ENCODE results near the gene LAD1.
A peak's percentile ranks its signal among the peaks of the same experiment; 100 is the strongest.

Gene LAD1

GRCh38 chr1:201418461-201418860 is 19.3 kb upstream of the LAD1 start:
- DNase-seq = no peak

DNA sequence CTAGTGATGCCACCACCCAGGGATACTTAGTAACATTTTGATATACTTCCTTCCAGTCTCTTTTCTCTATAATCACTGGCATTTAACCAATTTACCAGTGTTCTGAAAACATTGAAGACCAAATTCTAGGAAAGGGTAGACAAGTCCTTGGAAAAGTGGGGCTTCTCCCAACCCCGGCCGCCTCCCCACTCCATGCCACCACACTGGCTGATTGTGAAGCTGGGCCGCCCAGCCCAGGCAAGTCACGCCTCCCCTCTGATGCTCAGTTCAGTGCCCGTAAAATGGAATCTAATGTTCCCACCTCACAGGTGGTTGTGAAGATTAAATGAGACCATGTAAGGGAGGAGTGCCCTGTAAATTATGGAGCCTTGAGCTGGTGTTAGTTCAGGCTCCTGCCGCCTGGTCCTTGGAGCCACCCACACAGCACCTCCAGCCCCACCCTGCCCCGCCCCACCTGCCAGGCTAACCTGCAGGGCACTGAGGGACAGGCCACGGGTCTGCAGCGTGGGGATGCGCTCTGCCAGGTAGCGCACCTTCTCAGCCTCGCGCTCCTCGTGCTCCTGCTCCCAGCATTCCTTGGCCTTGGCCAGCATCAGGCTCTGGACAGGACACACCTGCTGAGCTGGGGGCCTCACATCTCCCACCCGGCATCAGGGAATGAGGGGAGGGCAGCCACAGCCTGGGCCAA is 15.1 kb upstream of the LAD1 start:
- no peak for DNase-seq

- no peak for DNase-seq
Measured at GRCh38 chr1:201411292-201411691, 12.2 kb upstream of the LAD1 start.

GRCh38 chr1:201409440-201409839 is 10.3 kb upstream of the LAD1 start:
- no peak for DNase-seq

DNA sequence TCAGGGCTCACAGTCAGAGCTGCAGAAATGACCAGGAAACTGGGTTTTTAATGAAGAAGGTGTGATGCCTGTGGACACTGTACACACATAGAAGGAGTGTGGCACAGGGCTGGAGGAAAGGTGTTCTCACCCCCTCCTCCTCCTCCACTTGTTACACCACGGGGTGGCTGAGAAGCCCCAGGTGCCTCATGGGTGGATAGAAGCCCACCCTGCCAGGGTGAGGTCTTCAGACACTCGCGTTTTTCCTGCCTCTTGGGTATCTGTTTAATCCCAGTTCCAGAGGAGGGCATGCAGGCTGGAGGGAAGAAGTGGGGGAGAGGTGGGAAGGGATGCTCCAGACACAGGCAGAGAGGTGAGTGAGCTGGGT is 9.7 kb upstream of the LAD1 start:
- no peak for DNase-seq

GRCh38 chr1:201408176-201408833 is 9.2 kb upstream of the LAD1 start:
- DNase-seq = peak; percentile 6

DNA sequence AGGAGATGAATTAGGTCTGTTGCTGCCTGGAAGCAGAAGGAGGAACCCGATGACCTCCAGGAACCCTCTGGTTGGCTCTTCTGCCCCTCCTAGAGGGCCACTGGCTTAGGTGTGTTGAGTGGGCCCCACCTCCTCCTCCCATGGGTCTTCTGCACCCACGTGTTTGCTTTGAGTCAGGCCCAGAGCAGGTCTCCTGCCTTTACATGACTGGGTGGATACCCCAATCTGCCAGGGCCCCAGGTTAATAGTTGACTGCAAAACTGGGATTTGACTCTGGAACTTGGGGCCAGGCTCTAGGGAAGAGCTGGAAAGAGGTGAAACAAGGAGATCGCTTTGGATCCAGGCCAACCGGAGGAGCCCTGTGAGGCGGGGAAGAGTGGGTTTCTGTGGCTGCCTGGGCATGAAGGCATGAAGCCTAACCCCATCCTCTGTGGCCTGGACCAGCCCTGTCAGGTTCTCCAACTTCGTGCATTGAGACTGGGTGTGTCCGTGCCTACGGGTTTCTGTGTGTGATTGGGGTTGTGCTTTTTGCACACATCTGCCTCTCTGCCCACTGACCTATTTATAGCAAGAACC is 7.8 kb upstream of the LAD1 start:
- DNase-seq = no peak

GRCh38 chr1:201405484-201405831 is 6.3 kb upstream of the LAD1 start:
- no peak for DNase-seq

- no peak for DNase-seq
Measured at GRCh38 chr1:201404722-201405483, 5.8 kb upstream of the LAD1 start.

DNA sequence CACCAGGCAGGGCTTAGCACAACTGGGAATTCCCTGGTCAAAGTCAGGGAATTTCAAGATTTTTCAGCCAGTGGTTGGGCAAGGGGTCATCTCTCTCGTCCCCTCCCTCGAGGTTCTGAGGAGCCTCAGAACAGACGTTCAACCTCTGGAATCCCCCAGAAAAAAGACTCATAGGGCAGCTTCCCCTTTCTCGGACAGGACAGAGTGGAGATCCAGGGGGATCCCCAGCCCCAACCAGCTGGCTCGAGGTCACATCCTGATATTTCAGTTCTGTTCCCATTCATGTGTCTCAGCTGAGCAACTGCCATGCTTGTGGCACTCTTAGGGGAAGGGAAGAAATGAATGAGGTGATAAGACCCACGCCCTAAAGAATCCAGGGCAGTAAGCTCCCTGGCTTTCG is 4.9 kb upstream of the LAD1 start:
- DNase-seq = no peak

- no peak for DNase-seq
Measured at GRCh38 chr1:201403359-201403758, 4.2 kb upstream of the LAD1 start.

- DNase-seq = no peak
Measured at GRCh38 chr1:201401700-201402099, 2.6 kb upstream of the LAD1 start.

DNA sequence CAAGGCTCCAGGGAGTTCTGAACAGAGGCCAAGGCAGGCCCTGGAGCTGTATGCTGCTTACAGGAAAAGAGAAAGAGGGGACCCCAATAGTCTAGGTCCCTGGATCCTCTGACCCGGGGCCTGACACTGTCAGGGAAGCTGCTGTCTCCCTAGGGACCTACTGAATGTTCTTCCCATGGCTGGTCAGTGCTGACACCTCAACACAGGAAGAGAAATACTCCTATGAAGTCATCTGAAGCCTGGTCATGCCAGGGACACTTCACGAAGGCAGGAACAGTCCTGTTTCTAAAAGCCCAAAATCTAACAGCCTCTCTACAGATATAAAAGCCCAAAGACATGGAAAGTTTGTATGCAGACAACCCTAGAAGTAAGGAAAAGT is 1.7 kb upstream of the LAD1 start:
- no peak for DNase-seq

- no peak for DNase-seq
Measured at GRCh38 chr1:201400212-201400851, 1.2 kb upstream of the LAD1 start.

DNA sequence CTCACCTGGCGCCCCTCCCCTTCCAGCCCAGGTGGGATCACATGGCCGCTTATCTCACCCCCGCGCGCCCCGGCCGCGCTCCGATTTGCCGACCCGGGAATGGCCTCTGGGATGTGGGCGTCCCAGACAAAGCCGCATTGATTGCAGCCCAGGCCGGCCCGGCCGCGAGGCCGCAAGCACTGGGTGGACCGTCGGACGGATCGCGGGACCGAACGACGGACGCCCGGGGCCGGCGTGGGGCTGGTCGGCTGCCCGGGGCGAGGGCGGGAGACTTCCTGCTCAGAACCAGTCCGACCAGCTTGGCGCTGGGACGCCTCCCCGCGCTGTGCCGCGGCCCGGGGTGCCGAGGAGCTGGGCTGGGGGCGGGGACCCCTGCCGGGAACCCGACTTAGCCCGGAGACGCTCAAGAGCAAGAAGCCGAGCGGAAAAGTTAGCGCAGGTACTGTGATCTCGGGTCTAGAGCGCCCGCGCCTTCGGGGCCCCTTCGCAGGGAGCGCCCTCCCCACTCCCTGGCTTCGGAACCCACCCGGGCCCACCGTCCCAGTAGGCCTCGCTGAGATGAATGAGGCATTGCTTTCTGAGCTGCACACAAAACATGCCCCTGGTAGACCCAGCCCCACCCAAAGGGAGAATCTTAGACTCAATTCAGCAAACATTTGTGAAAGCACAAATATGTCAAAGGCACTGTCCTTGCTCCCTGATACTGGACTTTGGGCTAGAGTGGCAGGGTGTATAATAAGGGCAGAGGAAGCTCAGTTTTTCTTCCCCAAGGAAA is 415 bp upstream of the LAD1 start:
- no peak for DNase-seq

DNA sequence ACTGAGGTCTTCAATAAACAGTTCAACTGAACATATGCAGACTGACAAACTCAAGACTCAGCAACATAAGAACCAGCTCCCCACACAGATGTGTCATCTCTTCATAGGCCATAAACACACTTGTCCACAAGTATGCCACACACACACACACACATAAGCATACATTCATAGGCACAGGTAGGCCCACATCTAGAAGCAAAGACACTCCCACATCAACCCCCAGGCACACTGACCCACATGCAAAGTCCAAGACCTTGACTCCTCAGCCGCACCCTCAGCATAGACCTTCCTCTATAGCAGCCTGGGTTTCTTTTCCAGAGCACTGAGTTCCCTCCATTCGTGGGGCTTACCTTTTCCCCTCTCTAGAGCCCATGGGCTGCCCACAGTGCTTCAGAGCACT is 1.4 kb downstream of the LAD1 start:
- DNase-seq = no peak

DNA sequence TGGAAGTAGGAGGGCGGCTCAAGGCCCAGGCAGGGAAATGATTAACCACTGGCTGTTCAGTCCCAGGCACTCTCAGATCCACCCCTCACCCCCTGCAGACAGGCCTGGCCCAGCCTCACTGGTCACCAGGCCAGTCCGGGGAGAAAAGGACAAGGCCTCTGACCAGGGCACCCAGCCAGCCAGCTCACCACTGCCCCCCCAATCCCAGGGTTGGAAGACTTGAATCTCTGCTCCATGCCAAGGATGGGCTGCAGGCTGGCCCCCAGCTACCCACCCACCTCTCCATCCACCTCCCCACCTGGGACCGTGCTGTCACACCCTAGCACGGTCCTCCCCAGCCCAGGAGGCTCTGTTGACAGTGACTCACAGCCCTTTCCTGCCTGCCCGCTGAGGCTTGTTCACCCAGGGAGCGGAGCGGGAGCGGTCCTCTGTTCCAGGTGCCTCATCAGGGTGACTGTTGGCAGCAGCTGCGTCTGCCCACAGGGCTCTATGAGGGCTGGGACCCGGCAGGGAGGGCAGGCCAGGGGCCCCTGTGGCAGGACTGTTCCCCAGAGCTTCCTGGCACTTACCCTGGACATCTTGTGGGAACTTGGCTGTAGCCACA is 2.2 kb downstream of the LAD1 start:
- DNase-seq = no peak

DNA sequence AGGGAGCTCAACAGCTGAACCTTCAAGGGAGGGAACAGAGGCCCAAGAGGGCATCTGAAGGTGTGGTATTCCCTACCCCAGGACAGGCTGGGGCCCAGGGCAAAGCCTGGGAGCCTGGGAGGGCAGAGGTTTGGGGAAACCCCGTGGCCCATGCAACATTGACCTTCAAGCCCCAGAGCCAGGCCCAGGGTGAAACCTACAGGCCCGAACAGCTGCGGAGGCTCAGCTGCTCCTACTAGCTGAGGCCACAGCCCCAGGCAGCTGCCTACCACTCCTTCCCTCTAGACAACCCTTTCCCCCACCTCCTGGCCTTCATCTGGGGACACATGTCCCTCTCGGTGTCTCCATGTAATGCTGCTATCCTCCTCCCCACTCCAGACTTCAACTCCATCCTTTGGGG is 3.2 kb downstream of the LAD1 start:
- DNase-seq = no peak

DNA sequence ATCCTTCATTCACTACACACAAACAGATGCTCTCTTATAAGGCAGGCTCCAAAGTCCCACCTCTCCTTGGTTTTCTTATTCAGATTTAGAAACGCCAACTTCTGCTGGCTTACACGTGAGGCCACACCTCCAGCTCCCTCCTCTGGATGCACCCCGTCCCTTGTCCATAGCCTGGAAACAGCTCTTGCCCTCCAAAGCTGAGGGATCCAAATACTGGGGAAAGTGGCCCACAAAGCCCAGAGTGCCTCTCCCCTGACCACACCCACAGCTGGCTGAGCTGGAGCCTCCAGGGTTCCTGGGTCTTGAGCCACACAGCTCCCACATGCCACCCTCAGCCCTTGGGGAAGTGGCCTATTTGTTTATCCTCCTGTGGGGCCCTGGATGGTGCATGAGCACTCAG is 4.5 kb downstream of the LAD1 start:
- DNase-seq = no peak

DNA sequence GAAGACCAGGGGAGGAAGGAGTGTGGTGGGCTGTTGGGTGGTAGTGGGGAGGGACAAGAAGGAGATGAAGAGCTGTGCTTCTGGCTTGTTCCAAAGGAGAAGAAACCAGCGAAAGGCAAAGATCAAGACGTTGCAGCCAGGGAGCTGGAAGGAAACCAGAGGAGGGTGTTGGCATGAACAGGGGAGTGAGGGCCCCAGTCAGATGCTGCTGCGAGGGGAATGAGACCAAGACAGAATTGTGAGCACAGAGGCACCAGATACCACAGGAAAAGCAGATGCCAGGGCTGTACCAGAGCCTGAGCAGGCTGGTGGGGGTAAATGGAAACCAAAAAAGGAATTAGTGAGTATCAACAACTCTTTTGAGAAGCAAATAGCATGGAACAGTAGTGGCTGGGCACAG is 6.0 kb downstream of the LAD1 start:
- DNase-seq = no peak

DNA sequence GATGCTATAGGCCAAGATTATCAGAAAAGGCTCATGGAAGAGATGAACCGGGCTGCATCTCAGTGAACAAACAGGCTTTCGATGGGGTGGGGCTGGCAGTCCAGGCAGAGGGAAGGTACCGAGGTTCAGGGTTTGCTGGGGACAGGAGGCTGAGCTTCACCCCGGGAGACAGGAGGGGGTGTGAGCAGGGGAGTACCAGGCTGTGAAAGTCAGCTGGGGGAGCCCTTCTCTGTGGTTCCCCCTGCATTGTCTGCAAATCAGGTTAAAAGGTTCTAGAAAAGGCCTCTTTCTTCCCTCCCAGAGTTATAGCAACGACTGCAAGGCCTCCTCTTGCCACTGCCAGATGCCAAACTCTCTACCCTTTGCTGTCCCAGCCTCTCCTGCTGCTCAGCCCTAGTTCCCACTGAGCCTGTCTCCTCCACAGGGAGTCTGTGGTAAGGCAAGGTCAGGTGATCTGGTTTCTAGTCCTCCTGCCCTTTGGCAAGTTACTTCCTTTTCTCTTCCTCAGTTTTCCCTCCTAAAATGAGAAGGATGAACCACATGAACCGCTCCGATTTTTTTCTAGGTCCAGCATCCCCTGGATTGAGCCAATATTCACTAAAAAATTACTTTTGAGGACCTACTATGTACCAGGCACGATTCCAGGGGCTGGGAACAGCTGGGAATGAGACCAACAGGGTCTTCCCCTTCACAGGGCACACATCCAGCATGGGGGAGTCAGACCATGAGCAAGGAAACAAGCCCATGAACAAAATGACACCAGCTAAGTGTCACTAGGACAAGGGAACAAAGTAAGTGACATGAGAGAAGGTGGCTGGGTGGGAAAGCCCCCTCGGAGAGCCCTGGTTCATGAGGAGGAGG is 7.2 kb downstream of the LAD1 start:
- DNase-seq = no peak

All from NCI-H187 treated with DMSO at 0.1 percent for 48 hours (cell line).